GM18873 (cell line): ENCODE data around the gene MMP8.

ENCODE experiments used
- ATAC-seq: cut with Tn5 transposase; IDR thresholded peaks from one replicate; pipeline ENCODE4 v1.9.1; 2021; ENCODE audit warnings: mild to moderate bottlenecking, moderate library complexity, moderate number of reproducible peaks; ENCODE audit not compliant: unreplicated experiment, low FRiP score

MMP8 gene

GRCh38 chr11:102729849-102730815, 5.4 kb upstream of the MMP8 start:
- no peak for ATAC-seq

DNA sequence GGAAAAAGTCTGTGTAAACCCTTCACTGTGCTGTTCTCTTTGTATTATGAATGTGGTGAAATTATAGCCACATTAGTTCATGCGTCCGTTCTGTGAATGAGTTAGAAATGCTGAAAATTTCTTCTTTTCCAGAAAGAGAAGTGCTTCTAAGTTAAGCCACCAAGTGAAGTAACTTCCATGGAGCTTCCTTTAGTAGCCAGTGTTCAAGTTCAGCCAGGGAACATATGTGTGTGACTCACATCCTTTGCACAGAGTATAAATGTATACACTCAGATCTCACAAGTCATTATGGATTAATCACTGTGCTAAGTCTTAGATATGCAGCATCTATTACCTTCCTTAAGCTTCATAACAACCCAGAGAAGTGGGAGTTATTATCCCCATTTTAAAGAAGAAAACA, 3.1 kb upstream of the MMP8 start:
- no peak for ATAC-seq

DNA sequence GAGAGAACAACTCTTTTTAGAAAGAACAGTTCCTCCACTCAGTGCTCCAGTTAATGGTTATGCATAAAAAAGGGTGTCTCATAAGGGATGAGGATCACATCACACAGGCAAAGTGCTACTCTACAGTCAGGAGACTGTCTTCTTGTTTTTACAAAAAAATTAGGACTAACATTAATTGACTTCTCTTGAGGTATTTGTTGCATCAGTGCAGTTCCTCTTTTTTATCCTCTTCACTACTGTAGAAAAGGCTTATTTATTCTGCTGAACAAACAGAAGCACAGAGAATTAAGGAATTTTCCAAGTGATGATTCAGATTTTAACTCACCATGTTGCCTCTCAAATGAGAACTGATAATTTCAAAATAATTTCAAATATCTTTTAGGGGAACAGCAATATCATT, 1.9 kb downstream of the MMP8 start:
- ATAC-seq: no peak

DNA sequence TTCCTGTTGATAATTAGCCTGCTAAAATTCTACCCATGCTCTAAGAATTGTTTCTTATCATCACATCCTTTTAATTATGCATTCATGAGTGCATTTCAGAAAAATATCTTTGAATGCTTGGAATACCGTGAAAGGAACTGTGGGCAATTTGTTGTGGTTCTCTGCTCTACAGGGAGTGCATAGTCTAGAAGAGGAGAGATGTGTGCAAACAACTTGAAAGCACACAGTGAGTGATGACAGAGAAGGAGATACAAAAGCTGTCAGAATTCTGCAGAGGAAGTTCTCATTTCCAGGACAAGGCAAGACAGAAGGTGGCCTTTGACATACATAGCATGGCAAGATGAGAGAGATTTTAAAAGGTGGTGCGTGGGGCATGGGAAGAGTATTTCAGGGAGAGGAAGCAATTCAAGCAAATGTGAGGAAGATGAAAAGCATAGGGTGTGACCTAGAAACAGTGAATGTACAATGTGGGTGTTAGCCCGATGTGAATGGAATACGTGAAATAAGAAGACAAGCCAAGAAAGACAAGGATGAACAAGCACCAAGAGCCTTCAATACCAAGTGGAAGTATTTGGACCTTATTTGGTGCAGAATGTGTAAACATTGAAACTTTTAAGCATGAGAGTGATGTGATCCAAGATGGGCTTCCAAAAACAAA, 5.0 kb downstream of the MMP8 start:
- no peak for ATAC-seq

GRCh38 chr11:102717280-102717679, 7.5 kb downstream of the MMP8 start:
- ATAC-seq: no peak

GRCh38 chr11:102716527-102716926, 8.2 kb downstream of the MMP8 start:
- ATAC-seq: no peak

- ATAC-seq: no peak
These were observed 12.6 kb downstream of the MMP8 start for GRCh38 chr11:102712137-102712536.

DNA sequence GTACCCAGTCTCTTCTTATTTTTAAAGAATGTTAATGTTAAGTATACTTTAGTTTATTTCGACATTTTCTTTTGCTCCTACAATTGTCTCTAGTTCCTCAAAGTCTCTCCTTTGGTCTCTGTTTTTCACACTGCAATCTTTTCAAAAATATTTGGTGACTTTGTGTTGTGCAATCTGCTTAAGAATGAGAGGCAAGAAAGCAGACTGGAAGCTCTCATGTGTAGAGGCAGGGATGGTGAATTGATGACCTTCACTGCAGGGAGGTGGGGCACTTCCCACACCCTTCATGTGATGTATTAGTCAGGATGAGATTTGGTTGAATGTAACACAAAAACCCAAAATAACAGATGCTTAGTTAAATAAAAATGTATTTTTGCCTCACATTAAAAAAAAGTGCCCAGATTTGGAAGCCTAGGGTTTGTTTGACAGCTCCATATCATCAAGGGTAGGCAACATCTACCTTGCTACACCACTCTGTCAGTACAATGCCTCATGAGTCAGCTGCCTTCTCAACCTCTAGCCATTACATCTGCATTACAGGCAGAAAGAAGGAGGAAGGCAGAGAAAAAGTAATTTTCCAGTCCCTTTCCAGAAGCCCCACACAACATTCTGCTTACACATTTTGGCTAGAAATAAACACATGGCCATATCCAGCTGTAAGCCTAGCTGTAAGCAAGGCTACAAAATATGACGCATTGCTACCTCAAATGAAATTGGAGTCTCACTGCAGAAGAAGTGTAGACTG, 15.4 kb downstream of the MMP8 start:
- ATAC-seq: no peak

- ATAC-seq: no peak
These were observed 16.1 kb downstream of the MMP8 start for GRCh38 chr11:102708654-102709053.

DNA sequence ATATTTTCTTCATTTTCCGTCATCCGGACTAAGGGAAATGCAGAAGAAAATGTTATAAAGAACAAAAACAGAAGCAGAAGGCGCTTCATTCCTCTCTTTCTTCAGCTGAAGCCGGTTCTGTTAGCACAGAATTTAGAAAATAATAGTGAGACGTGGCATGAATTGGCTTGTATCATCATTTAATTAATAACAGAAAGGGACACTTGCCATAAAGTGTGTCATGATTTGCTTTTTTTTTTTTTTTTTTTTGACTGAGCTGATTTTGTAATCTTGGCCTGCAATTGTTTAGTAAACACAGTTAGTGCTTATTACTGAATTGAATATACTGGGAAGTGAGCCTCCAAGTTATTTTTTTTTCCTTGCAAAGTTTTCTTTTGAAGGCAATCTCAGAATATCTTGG, 19.1 kb downstream of the MMP8 start, which contains the start of gene MMP27:
Gene MMP27, minus strand, starts transcription at position 144 of the 400 bp plus-strand sequence. Its CDS starts 55 bp downstream, at position 89.
- ATAC-seq: no peak

DNA sequence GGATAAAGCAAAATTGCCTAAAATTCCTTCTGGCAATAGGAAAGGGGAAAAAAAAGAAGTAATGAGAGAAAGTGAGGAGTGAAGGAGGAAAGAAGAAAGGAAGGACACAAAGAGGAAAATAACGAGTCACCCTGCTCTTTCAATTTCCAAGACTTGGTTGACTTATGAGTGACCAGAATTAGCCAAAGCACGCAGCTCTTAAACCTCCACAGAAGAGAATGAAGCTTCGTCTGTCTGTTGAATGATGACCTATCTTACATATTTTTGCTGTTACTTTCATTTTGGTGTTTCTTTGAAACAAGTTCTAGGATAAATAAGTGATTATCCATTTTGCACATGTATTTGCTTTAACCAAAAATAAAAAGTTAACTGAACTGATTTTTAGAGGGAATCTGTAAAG, 19.9 kb downstream of the MMP8 start:
- no peak for ATAC-seq

DNA sequence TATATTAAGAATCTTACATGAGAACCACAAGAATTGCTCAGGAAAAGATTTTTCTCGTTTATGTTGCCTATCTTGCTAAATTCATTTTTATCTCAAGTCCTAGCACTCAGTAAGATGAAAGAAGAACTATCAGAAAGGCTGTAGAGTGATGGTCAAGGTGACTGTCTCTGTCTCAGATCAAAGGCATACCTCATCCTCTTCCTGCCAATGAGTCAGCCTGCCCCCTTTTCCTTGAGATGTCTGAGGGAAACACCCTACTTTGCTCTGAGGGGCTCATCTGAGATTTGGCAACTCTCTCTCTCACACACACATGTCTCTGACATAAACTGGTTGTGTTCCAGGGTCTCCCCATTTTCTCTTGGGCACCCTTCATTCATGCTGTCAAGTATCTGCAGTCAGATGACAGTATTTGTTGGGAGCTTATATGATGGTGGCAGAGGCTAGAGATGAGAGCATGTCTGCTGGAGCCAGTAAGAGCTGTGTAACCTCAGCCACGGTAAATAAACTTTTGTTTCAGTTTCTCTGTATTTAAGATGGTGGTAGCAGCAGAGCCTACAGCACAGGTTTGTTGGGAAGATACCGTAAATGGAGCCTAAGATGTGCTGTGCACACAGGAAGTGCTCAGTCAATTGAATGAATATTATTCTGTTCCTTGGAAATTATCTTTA, 20.8 kb downstream of the MMP8 start:
- ATAC-seq: no peak

GRCh38 chr11:102695201-102695600, 29.6 kb downstream of the MMP8 start:
- no peak for ATAC-seq

GRCh38 chr11:102685754-102686153, 39.0 kb downstream of the MMP8 start:
- ATAC-seq: no peak

GRCh38 chr11:102685338-102685737, 39.4 kb downstream of the MMP8 start:
- ATAC-seq: no peak

DNA sequence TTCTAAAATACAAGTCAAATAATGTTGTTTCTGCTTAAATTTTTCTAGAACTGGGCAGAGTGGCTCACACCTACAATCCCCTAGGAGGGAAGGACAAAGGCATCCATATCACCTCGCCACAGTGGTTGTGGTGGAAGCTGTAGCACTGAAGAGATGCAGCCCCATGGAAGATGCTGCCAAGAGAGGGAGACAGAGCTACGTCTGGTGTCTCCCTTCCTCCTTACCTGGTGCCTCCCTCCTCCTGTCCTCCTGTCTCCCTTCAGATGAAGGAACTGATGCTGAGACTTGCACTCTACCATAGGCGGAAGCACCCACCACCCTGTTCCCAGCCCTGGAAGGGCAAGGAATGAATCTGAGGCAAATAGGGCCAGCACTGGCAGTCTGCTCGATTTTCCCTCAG, 41.5 kb downstream of the MMP8 start:
- ATAC-seq: no peak

GRCh38 chr11:102680945-102681344, 43.8 kb downstream of the MMP8 start:
- no peak for ATAC-seq

DNA sequence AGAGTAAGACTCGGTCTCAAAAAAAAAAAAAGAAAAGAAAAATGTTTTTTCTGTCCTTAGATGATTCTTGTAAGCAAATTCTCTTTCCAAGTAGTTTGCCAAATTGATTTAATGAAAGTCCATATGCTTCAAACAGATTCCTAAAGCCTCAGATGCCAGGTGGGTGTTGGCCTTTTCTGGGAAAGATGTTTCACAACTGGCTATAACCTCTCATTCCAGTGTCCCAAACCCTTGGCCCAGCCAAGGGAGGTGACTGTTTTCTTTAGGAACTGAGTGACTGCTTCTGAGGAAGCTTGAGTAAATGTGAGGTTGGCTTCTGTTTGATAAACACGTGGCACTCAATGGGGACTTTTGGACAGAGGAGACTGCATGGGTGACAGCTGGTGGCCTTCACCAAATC, 46.7 kb downstream of the MMP8 start:
- ATAC-seq: no peak

- ATAC-seq: no peak
These were observed 48.7 kb downstream of the MMP8 start for GRCh38 chr11:102676084-102676483.

DNA sequence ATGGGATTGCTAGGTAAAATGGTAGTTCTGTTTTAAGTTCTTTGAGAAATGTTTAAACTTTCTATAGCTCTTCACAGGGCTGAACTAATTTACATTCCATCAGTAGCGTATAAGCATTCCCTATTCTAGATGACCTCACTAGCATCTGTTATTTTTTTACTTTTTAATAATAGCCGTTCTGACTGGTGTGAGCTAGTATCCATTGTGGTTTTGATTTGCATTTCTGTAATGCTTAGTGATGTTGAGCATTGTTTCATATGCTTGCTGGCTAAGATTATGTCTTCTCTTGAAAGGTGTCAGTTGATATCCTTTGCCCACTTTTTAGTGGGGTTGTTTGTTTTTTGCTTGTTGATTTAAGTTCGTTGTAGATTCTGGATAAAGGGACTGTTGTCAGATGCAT, 55.1 kb downstream of the MMP8 start:
- peak; percentile 78 for ATAC-seq
